HTERT RPE-1 (cell line): Measurements from ENCODE around the gene ATP8B2.
"Not testable (repeated sequence)": the region's sequence is repeated elsewhere in the genome, so short reads cannot be mapped to it uniquely, and the experiment has no call there.

Experiments used
- in situ Hi-C: fragments of 300-500 bp; cut with MboI; formaldehyde crosslinking; loops from 4 replicates; pipeline ENCODE4 v1.14.3; 2020; ENCODE audit warnings: low sequenced_read_pairs

The ATP8B2 gene

DNA sequence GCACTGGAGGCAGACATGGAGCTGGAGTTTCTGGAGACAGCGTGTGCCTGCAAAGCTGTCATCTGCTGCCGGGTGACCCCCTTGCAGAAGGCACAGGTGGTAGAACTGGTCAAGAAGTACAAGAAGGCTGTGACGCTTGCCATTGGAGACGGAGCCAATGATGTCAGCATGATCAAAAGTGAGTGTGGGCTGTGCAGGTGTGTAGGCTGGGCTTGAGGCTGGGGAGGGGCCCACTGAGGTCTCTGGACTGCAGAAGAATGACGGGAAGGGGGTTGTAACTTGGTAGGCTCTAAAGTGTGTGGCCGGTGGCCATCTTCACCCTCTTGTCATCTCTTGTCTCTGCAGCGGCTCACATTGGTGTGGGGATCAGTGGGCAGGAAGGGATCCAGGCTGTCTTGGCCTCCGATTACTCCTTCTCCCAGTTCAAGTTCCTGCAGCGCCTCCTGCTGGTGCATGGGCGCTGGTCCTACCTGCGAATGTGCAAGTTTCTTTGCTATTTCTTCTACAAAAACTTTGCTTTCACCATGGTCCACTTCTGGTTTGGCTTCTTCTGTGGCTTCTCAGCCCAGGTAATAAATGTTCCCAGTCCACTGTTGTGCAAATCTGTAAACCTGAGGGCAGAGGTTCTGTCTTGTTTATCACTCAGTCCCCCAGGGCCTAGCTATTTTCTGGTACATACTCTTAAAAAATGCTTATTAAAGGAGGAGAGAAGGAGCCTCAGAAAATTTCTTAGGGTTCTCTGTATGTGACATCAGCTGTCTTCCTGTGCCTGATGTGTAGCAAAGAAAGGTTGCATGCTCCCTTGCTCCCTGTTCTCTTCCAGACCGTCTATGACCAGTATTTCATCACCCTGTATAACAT, 19.9 kb downstream of the ATP8B2 start:
- in situ Hi-C loops: no loop called here

DNA sequence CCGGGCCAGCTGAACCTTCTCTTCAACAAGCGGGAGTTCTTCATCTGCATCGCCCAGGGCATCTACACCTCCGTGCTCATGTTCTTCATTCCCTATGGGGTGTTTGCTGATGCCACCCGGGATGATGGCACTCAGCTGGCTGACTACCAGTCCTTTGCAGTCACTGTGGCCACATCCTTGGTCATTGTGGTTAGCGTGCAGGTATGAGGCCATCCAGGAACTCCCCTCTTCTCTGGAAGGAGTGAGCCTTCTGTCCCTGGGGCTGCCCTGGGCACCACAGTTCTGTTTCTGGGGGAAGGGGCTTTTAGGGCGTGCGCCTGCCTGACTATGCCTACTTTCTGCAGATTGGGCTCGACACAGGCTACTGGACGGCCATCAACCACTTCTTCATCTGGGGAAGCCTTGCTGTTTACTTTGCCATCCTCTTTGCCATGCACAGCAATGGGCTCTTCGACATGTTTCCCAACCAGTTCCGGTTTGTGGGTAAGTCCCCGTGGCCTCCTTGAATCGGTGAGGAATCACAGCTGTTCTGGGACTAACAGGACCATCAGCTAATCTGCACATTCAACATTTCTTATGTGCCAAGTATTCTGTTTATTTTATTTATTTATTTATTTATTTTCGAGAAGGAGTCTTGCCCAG, 21.1 kb downstream of the ATP8B2 start:
- in situ Hi-C loops: no loop called here

DNA sequence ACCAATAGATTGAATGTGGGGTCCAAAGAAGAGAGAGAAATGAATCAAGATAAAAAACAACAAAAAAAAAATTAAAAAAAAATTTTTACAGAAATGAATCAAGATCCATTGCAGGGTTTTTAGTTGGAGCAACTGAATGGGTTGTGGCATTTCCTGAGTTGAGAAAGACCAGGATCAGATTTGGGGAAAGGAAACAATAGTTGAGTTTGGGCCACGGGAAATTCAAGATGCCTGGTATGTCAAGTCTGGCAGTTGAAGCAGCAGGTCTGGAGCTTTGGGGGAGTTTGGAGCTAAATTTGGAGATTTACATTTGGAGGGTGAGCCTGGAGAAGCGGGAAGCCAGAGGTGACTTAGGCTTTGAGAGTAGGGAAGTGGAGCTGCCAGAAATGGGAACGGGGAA, 22.6 kb downstream of the ATP8B2 start:
- in situ Hi-C loops: no loop called here

DNA sequence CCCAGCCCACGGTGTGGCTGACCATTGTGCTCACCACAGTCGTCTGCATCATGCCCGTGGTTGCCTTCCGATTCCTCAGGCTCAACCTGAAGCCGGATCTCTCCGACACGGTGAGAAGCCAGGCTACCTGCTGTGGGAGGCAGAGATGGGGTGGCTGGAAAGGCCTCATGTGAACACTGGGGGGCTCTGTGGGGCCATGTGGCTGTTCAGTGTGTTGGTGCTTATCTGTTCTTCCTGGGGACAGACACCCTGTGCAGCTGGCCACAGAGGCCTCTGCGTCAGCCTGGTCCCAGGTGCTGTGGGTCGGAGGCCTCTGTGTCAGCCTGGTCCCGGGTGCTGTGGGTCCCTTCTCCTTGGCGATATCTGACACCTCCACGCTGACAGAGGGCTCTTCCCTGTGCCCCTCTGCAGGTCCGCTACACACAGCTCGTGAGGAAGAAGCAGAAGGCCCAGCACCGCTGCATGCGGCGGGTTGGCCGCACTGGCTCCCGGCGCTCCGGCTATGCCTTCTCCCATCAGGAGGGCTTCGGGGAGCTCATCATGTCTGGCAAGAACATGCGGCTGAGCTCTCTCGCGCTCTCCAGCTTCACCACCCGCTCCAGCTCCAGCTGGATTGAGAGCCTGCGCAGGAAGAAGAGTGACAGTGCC, 23.2 kb downstream of the ATP8B2 start:
- in situ Hi-C loops: no loop called here

DNA sequence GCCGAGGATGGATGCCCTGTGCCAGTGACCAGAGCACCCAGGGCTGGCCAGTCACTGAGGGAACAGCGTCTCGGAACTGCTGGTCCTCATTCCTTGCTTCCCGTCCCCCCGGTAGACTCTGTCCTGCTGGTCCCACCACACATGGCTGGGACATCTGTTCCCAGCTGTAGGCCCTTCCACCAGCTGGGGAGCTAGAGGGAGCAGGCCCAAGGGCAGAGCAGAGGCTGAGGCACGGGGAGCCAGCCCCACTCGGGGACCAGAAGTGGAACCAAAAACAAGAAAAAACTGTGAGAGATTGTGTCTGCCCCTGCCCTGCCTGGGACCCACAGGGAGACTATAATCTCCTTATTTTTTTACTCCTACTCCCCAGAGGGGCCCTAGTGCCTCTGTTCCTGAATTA, 23.8 kb downstream of the ATP8B2 start:
- in situ Hi-C loops: no loop called here

DNA sequence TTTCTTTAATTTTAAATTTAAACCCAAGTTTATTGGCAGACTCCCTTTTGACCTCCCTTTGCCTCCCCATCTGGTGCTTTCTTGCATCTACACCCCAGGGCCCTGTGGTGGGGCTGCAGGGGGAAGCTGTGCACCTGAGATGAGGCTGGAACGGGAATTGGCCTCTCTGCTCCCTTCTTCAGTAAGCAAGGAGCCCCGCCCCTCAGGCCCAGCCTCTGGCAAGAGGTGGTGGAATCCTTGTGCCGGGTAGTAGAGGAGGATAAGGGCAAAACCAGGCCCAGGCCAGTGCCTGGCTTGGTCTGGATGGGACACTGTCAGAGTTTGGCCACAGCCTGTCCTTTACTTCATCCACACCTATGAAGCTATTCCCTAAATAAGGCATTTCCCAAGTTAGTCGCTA, 25.1 kb downstream of the ATP8B2 start:
- in situ Hi-C loops: no loop called here

DNA sequence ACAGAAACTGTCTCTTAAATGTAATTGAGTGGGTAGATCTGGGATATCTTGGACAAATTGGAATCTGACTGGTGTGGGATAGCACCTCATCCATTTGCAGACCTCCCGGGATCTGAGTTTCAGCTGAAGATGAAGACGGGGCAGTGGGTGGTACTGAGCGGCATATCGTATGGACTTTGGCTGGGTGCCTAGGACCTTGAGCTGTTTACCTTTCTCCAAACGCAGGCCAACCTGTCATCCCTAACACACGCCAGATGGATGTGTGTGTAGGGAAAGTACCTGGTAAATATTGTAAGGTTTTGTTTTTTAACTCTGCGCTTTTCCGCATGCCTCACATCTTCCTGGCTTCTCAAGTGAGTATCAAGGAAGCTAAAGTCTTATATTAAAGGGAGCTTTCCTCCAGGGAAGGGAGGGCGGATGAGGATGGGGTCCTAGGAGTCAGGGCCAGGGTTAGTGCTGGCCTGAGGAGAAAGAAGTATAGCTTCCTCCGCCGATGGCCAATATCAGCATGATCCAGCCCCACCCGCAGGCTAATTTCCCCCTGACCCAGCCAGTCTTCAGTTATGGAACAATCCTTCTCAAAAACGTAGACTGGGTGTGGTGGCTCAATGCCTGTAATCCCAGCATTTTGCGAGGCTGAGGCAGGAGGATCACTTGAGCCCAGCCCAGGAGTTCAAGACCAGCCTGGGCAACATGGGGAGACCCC, 26.2 kb downstream of the ATP8B2 start:
- in situ Hi-C loops: no loop called here

DNA sequence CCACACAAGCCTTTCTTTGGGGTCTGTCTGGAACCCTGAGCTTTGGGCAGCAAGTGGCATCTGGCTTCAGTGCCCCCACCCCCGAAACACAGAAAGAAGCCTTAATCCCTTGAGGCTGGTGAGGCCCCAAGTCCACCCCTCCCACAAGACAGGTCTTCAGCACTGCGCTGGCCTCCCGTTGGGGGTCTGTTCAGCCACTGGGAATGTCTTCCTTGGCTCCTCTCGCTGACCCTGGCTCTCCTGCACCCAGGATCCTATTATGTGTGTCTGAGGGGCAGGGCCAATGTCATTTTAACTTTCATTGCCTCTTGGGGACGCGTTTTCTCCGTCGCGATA, 26.9 kb downstream of the ATP8B2 start:
- in situ Hi-C loops: no loop called here

DNA sequence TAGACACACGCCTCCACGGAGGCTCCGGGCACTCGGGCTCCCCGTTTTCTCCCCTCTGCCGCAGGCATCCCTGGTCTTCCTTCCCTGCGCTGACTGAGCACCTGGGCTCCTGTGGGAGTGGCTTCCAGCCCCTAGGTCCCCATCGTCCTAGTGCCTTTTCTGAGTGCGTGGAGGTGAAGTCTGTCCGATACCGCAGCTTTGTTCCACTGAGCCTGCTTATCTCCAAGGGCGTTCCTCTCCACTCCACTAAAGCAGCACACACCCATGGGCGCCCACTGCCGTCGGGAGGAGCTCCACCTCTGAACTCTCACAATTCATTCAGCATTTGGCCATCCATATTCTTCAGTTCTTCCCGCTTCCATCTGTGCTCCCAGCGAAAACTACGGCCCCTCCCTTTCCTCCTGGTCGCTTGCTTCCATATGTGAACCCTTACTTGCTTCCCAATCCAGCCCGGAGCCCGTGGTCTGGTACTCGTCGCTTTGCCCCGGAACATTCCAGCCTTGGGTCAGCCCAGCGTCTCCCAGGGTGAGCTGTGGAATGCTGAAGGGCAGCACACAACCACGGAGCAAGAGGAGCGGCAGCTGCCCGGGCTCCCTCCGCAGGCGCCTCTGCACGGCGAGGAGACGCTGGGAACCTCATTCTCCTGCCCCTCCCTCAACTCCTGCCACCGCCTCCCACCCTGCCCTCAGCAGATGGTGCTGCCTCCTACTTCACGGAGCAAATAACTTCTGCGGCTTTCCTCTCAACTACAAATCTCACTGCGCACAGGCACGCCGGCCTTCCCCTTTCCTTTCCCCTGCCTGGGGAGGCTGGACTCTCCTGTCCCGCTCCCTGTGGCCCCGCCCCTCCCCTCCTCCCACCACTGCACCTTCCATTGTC, 27.5 kb downstream of the ATP8B2 start:
- in situ Hi-C loops: no loop called here

DNA sequence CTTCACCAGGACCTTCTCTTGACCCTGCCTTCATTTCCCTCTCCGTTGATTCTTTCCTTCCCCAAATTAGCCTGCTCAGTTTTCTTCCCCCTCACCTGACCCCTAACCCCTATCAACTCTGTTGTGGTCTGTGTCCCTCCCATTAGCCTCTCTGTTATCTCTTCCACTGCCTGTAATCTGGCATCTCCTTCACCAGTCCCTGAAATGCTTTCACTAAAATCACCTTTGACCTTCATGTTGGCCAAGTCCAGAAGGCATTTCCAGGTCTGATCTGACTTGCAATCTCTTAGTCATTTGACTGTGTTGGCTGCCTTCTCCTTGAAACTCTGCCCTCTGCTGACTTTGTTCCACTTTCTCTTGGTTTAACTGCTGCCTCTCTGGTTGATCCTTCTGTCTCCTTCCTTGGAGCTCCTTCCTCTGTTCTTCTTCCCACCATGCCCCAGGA, 28.2 kb downstream of the ATP8B2 start:
- in situ Hi-C loops: no loop called here

DNA sequence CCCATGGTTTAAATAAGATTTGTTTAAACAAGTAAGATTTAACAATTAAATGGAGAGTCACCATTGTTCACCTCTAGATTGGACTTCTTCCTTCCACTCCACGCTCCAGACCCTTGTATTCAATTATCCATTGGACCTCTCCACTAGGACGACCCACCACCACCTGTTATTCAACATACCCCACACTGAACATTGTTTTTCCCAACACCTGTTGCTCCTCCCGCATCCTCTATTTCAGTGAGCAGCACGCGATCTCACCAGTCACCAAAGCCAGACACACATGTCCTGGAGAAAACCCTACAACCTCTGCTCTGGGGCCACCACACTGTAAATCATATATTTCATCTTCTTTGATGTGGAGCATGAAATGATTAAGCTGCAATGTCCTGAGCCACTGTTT, 28.6 kb downstream of the ATP8B2 start:
- in situ Hi-C loops: no loop called here

DNA sequence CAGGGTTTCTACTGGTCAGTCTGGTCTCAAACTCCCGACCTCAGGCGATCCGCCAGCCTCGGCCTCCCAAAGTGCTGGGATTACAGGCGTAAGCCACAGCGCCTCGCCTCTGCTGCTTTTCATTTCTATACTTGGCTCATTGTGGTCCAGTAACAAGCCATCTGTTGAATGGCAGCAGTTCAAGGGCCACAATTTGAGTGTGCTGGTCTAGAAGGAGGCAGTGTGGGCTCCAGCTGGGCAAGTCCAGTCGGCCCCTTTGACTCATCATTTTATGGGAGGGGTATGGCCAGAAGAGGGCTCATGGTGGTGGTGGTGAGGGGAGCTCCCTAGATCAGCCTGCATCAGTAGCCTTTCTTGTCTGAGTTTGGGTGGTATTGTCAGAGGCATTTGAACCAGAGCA, 33.2 kb downstream of the ATP8B2 start:
- in situ Hi-C loops: no loop called here

DNA sequence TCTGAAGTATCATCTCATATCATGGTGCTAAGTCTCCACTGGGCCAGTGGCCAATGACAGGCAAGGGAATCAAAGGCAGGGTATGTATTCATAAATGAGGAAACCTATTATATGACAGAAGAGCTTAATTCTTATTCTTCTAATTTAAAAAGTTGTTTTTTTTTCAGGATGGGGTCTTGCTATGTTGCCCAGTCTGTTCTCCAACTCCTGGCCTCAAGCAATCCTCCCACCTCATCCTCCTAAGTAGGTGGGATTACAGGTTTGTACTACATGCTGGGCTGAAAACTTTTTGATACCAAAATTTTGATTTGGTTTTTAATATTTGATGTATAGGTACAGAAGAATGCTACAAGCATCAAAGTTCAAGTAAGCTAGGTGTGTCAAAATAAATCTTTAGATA, 35.0 kb downstream of the ATP8B2 start:
- in situ Hi-C loops: no loop called here

DNA sequence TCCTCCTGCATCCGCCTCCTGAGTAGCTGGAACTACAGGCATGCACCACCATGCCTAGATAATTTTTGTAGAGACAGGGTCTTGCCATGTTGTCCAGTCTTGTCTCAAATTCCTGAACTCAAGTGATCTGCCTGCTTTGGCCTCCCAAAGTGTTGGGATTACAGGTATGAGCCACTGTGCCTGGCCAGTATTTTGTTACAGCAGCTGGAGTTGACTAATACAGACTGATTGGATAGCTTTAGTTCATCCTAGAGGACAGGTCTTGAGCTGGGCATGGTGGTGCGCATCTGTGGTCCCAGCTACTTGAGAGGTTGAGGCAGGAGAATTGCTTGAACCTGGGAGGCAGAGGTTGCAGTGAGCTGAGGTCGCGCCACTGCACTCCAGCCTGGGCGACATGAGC, 35.6 kb downstream of the ATP8B2 start:
- in situ Hi-C loops: not testable (repeated sequence)

DNA sequence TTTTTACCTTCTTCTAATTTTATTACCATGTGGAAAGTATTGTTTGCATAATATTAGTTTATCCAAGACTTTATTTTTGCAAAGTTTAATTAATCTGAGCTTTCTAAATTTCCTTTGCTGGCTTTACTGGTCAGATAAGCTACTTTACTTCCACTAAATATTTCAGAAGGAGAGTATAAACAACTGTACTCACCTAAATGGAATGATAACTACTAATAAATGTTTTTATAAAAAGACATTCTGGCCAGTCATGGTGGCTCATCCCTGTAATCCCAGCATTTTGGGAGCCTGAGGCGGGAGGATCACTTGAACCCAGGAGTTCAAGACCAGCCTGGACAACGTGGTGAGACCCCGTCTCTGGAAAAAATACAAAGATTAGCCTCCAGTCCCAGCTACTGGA, 36.0 kb downstream of the ATP8B2 start:
- in situ Hi-C loops: no loop called here

DNA sequence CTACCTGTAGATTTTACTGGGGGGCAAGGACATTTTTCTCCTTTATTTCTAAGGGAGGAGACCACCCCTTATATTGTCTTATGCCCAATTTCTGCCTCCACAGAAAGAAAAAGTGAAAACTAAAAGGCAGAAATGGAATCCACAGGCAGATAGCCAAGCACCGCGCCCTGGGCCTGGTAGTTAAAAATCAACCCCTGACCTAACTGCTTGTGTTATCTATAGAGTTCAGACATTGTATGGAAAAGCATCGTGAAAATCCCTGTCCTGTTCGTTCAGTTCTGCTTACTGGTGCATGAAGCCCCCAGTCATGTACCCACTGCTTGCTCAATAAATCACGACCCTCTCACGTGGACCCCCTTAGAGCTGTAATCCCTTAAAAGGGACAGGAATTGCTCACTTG, 46.1 kb downstream of the ATP8B2 start:
- in situ Hi-C loops: no loop called here

DNA sequence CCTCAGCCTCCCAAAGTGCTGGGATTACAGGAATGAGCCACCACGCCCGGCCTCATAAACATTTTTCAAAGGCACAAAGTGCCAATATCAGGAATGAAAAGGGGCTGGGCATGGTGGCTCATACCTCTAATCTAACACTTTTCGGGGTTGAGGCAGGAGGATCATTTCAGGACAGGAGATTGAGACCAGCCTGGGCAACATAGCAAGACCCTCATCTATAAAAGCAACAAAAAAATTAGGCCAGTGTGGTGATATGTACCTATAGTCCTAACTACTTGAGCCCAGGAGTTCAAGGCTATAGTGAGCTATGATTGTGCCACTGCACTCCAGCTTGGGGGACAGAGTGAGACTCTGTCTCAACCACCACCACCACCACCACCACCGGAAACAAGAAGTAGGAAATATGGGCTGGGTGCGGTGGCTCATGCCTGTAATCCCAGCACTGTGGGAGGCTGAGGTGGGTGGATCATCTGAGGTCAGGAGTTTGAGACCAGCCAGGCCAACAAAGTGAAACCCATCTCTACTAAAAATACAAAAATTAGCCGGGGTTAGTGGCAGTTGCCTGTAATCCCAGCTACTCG, 48.5 kb downstream of the ATP8B2 start:
- in situ Hi-C loops: not testable (repeated sequence)

DNA sequence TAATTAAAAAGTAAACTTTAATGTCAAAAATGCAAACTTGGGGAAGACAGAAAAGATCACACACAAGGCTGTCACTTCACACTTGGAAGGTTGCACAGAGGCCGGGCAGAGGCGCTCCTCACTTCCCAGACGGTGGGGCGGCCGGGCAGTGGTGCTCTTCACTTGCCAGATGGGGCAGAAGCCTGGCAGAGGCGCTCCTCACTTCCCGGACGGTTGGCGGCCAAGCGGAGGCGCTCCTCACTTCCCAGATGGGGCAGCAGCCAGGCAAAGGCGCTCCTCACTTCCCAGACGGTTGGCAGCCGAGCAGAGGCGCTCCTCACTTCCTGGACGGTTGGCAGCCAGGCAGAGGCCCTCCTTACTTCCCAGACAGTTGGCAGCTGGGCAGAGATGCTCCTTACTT, 54.0 kb downstream of the ATP8B2 start:
- in situ Hi-C loops: no loop called here

DNA sequence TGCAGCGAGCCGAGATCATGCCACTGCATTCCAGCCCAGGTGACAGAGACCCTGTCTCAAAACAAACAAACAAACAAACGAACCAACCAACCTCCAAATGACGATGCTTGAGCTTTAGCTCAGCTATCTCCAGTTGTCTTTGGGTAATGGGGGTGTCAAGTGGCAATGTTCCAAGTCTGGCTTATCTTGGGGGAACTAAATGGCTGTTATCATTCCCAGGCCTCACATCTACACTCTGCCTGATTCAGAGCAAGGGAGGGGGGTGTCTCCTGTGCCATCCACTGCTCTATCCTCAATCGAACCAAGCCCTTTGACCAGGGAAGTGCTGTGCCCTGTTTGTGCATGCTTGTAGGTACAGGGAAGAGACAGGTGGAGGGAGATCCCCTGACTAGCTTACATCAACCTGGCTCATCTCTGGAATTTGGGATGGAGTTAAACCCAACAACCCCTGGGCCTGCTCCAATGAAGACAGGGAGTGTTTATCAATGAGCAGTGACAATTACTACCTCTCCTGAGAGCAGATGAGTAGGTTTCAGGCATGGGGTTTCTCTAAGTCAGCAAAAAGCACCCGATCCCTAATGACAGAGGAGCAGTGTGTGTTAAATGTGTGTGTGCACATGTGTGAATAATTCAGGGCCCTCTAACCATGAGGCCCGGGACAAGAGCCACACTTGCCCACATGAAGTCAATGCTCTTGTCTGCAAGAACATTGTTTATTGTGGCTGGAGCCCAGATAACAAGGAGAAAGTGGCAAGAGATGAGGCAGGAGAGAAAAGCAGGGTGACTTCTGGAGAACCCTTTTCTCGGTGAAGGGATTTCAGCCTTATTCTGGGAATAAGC, 59.5 kb downstream of the ATP8B2 start:
- in situ Hi-C loops: no loop called here
